Measurements from ENCODE around the gene TBR1.

The TBR1 gene

GRCh38 chr2:161426922-161427663, 11.0 kb downstream of the TBR1 start:
- in situ Hi-C loops (cut with MboI; ENCODE audit: low sequenced_read_pairs), result no loop called here

DNA sequence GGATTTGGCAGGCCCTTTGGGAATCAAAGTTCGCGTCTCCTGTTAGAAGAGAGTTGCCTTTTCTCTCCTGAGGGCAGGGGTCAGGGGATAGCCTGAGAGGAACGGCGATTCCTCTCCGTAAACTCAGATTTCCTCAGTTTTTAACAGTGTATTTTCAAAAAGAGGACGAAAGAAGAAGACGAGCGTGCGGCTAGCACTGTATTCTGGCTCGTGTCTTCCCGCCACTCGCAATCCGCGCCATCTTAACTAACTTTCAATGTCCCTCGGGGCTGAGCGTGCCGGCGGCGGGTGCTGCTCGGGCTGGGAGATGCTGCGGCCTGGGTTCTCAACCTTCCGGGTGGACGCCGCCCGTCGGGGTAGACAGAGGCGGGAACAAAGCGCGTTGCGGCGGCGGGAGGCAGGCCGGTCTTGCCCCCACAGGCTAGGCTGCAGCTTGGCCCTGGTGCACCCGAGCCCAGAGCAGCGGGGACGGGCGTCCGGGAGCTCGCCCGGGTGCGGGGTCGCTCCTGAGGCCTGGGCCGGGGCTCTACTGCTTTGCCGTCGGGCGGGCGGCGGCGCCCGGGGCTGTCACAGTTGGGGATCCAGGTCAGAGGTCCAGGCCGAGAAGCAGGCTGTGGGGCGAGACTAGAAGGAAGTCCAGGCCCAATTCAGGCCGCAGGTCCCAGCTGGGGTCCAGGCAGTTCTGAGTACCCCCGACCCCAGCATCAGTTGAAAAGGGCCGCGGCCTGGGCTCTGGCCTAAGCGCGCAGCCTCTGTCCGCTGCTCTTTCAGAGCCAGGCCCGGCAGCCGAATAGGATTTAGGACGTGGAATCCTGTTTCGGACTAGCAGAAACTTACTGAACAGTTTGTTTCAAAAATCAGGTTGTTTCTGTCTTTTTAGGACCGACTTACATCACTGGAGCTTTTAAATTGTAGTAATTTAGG, 11.8 kb downstream of the TBR1 start:
- in situ Hi-C loops (cut with MboI; ENCODE audit: low sequenced_read_pairs), result no loop called here

GRCh38 chr2:161430386-161430785, 14.3 kb downstream of the TBR1 start:
- in situ Hi-C loops (cut with MboI; ENCODE audit: low sequenced_read_pairs), result no loop called here

DNA sequence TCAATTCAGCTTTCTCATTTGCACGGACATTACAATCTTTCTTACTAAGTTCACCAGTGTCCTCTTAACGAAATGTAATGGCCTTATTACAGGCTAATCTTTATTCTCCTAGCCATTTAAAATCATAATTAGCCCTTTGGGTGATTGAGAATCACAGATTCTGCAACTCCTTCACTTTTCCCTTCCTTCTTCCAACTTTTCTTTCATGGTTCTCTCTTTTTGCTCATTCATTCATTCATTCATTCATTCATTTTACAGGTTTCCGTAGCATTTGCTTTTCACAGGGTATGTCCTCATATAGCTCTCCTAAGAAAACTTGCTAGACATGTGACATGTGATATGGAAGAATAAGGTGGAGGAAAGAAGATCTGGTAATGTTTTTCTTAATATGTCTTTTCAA, 16.0 kb downstream of the TBR1 start:
- in situ Hi-C loops (cut with MboI; ENCODE audit: low sequenced_read_pairs), result no loop called here

DNA sequence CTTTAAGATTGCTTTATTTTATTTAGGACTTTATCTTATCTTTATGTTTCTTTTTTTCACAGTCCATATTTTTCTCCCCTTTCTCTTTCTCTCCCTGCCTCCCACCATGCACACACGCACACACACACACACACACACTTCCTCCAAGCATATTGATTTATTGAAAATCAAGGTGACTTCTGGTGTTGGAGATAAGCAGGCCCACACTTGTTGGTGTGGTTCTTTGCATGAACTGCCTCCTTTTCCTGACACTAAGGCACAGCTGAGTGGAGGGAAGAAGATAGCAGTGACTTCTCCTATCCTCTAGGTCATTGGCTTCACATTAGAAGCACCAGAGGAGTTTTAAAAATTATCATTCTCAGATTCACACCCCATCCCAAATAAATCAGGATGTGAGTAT, 18.0 kb downstream of the TBR1 start:
- in situ Hi-C loops (cut with MboI; ENCODE audit: low sequenced_read_pairs), result no loop called here

DNA sequence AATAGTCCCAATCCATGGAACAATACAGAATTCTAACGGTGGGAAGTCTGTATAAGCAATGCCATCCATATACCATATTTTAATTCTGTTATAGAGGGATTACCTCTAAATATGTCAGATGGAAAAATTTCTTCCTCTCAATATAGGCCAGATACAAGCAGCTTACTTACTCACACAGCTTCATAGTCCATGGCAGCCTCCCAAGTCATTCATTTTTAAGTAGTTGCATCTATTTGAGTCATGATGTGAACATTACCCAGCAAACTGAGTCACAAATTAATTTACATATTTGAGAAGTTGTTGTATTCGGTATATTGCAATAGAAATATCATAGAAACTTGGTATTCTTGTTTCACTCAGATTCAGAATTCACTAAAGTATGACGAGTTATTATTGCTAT, 20.3 kb downstream of the TBR1 start:
- in situ Hi-C loops (cut with MboI; ENCODE audit: low sequenced_read_pairs), result no loop called here

DNA sequence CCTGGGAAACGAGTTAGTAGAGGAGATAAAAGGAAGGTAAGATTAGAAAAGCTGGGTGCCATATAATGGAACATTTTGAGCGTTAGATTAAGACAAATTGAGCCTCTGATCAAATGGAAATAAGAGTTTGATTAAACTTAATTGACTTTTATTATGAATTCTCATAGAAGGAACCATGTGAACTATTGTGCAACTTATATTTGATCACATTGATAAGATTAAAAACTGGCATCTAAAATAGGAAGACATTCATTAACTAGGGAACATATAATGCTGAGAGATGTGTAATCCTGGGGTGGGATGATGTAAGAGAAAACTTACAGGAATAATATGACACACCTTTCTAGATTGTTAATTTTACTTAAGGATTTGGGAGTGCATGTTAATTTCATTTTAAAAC, 22.5 kb downstream of the TBR1 start:
- in situ Hi-C loops (cut with MboI; ENCODE audit: low sequenced_read_pairs), result no loop called here

- in situ Hi-C loops (cut with MboI; ENCODE audit: low sequenced_read_pairs), result no loop called here
Observed at GRCh38 chr2:161445097-161445496, 29.0 kb downstream of the TBR1 start.

DNA sequence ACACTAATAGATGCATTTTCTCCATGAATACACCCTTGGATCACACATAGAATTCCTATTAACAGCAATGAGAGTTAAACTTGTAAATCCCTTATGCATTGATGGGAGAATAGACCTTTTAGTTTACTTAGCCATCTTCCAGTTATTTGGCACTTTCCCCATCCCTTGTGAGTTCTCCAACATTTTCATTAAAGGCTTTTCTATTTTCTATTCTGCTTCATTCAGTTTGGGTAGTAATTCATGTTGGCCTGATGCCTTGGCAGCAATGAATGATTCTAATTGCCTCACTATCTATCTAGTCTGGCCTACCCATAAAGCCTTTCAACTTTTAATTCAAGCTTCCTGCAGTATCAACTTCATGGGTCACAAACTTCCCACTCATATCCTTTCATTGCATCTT, 32.3 kb downstream of the TBR1 start:
- in situ Hi-C loops (cut with MboI; ENCODE audit: low sequenced_read_pairs), result no loop called here

GRCh38 chr2:161471631-161472030, 55.5 kb downstream of the TBR1 start:
- in situ Hi-C loops (cut with MboI; ENCODE audit: low sequenced_read_pairs), result no loop called here

GRCh38 chr2:161474920-161475319, 58.8 kb downstream of the TBR1 start:
- in situ Hi-C loops (cut with MboI; ENCODE audit: low sequenced_read_pairs), result no loop called here

Measured in HL-60/S4 (cell line).